GM12892 (cell line): ENCODE results near the gene USPL1.

Source experiments
- POLR2A ChIP-seq: IDR thresholded peaks from 2 replicates; pipeline ENCODE4 v1.6.1; 2011; ENCODE audit warnings: low read depth, low read length, control low read depth
- POLR2AphosphoS5 ChIP-seq: IDR thresholded peaks from 2 replicates; pipeline ENCODE4 v1.6.1; 2011; ENCODE audit warnings: low read depth, low read length, control low read depth
- TAF1 ChIP-seq: IDR thresholded peaks from 2 replicates; pipeline ENCODE4 v1.6.1; 2011; ENCODE audit warnings: low read depth, mild to moderate bottlenecking, control low read depth, low read length, borderline replicate concordance

- no peak; the same call in 1 of the 2 replicates for TF ChIP-seq POLR2A
- no peak for TF ChIP-seq TAF1
- no peak for TF ChIP-seq POLR2AphosphoS5
These were observed 42.3 kb downstream of the USPL1 start for GRCh38 chr13:30659980-30660379.
